ENCODE data around the gene SLC6A13. TPM values are rescaled to one million over a fixed set of nuclear protein-coding genes. Genes with fewer than 3 reads are reported as not detected.
"Not testable (repeated sequence)": the region's sequence is repeated elsewhere in the genome, so short reads cannot be mapped to it uniquely, and the experiment has no call there.

The SLC6A13 gene
- total RNA-seq, 1 donor from 2014 or later = 0.91 TPM

DNA sequence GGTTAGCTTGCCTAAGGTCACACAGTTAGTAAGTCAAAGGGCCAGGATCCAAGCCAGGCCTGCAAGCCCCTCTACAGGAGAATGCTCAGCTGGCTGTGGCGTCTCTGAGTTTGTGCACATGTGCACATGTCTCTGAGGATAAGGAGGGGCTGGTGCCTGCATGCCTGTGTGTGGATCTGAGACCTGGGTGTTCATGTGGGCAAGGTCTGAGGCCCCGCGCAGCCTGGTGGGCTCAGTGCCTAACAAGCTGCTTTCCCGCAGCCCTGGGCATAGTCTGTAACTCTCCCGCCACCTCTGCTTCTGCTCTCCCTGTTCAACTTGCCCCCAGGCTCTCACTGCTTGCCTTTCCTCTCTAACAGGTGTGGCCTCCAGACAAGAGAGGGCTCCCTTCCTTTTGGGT is 44.4 kb downstream of the SLC6A13 start:
- no peak overlapping the region for H3K4me3 Mint-ChIP-seq (ENCODE audit: unreplicated experiment)
- peaks cover 15% of the 10 kb centered on the region for H3K4me1 Mint-ChIP-seq (ENCODE audit: low read depth, unreplicated experiment)
- peaks cover 12% of the 10 kb centered on the region for H3K9me3 Mint-ChIP-seq (ENCODE audit: unreplicated experiment)
- TF ChIP-seq, protein P1, sequence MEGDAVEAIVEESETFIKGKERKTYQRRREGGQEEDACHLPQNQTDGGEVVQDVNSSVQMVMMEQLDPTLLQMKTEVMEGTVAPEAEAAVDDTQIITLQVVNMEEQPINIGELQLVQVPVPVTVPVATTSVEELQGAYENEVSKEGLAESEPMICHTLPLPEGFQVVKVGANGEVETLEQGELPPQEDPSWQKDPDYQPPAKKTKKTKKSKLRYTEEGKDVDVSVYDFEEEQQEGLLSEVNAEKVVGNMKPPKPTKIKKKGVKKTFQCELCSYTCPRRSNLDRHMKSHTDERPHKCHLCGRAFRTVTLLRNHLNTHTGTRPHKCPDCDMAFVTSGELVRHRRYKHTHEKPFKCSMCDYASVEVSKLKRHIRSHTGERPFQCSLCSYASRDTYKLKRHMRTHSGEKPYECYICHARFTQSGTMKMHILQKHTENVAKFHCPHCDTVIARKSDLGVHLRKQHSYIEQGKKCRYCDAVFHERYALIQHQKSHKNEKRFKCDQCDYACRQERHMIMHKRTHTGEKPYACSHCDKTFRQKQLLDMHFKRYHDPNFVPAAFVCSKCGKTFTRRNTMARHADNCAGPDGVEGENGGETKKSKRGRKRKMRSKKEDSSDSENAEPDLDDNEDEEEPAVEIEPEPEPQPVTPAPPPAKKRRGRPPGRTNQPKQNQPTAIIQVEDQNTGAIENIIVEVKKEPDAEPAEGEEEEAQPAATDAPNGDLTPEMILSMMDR (IDR thresholded peaks at IDR 0.05; ENCODE audit: partially characterized antibody, unreplicated experiment) = no peak
- H3K27me3 Mint-ChIP-seq (ENCODE audit: unreplicated experiment) = peaks cover 7% of the 10 kb centered on the region
- DNase-seq = no peak
- peaks cover 4% of the 10 kb centered on the region for H3K36me3 Mint-ChIP-seq (ENCODE audit: unreplicated experiment)
- no peak overlapping the region for H3K27ac Mint-ChIP-seq (ENCODE audit: unreplicated experiment)

DNA sequence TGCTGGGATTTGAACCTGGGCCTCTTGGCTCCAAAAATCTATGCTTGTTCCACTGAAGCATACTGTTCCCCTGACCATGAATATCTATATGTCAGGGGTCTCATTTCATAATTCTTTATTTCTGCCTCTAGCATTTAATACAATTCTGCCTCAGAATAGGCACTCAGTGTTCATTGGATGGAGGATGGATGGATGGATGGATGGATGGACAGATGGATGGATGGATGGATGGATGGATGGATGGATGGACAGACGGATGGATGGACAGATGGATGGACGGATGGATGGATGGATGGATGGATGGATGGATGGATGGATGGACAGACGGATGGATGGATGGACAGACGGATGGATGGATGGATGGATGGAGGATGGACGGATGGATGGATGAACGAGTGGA is 45.6 kb downstream of the SLC6A13 start:
- H3K27me3 Mint-ChIP-seq (ENCODE audit: unreplicated experiment); H3K27ac Mint-ChIP-seq (ENCODE audit: unreplicated experiment); H3K36me3 Mint-ChIP-seq (ENCODE audit: unreplicated experiment); DNase-seq: not testable (repeated sequence)
- Mint-ChIP-seq H3K4me1 (ENCODE audit: low read depth, unreplicated experiment) (peaks cover 20% of the 10 kb centered on the region), H3K4me3 (ENCODE audit: unreplicated experiment) (peak overlapping the region; percentile 14), H3K9me3 (ENCODE audit: unreplicated experiment) (peaks cover 11% of the 10 kb centered on the region)

DNA sequence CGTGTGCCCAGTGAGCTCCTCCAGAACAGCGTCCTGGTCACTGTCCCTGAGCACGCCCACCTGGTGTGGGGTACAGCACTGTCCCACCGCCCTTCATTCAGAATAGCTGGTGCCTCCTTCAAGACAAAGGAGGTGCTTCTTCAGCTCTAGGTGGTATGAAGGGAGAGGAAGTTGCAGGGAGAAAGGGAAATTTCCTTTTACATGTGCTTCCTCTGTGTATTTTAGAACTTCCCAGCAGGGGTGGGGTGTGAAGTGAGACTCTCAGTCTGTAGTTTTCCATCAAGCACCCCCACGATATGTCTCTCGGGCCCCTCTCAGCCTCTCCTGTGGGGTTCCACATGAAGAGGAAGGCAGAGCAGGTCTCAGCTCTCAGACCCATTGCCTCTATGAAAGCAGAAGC is 47.5 kb downstream of the SLC6A13 start:
- TF ChIP-seq, protein P1 (IDR thresholded peaks at IDR 0.05; ENCODE audit: partially characterized antibody, unreplicated experiment) = no peak
- no peak for DNase-seq
- H3K9me3 Mint-ChIP-seq (ENCODE audit: unreplicated experiment) = peaks cover 9% of the 10 kb centered on the region
- H3K27me3 Mint-ChIP-seq (ENCODE audit: unreplicated experiment) = peaks cover 12% of the 10 kb centered on the region
- H3K4me1 Mint-ChIP-seq (ENCODE audit: low read depth, unreplicated experiment) = peaks cover 25% of the 10 kb centered on the region
- peaks cover 4% of the 10 kb centered on the region for H3K36me3 Mint-ChIP-seq (ENCODE audit: unreplicated experiment)
- H3K4me3 Mint-ChIP-seq (ENCODE audit: unreplicated experiment) = no peak overlapping the region
- H3K27ac Mint-ChIP-seq (ENCODE audit: unreplicated experiment) = no peak overlapping the region

DNA sequence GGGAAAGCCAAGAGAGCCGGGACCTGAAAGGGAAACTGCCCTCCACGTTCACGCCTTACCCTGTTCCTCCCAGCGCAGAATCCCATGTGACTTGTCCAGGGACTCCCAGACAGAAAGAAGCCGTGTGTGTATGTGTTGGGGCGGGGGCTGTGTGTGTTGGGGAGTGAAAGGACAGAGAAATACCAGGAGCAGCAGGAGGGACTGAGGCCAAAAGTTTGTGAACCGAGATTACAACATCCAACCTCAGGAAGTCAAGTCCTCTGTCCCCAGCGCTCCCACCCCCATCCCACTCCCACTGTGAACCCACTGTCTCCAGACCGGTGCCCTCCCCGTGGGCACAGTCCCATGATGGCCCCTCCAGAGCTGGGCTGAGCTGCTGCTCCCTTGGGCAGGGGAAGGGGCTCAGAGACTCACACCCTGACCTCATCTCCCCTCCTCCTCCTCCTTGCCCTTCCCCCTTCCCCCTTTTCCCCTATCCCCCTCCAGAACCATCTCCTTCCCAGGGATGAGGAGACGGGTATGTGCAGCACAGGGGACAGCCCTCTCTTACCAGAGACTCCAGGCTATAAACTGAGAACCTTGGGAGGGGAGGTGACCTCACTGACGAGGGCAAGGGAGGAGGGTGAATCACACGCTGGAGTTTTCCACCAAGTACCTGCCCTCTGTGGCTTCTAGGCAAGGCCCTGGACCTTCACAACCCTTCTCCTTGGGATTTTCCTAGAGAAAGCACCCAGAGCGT is 48.5 kb downstream of the SLC6A13 start, which contains the start of gene SLC6A12:
SLC6A12 (minus strand) TSS at position 155 of the 739 bp plus-strand sequence. CDS start 4,171 bp downstream, outside the sequence.
- Mint-ChIP-seq H3K4me1 (ENCODE audit: low read depth, unreplicated experiment) (peaks cover 20% of the 10 kb centered on the region), H3K27ac (ENCODE audit: unreplicated experiment) (no peak within 1 kb of the TSS), H3K36me3 (ENCODE audit: unreplicated experiment) (peaks cover 8% of the 10 kb centered on the region), H3K4me3 (ENCODE audit: unreplicated experiment) (no peak within 1 kb of the TSS), H3K9me3 (ENCODE audit: unreplicated experiment) (peaks cover 10% of the 10 kb centered on the region), H3K27me3 (ENCODE audit: unreplicated experiment) (peaks cover 12% of the 10 kb centered on the region)
- TF ChIP-seq, protein P1 (IDR thresholded peaks at IDR 0.05; ENCODE audit: partially characterized antibody, unreplicated experiment) = no peak
- DNase-seq = no peak

DNA sequence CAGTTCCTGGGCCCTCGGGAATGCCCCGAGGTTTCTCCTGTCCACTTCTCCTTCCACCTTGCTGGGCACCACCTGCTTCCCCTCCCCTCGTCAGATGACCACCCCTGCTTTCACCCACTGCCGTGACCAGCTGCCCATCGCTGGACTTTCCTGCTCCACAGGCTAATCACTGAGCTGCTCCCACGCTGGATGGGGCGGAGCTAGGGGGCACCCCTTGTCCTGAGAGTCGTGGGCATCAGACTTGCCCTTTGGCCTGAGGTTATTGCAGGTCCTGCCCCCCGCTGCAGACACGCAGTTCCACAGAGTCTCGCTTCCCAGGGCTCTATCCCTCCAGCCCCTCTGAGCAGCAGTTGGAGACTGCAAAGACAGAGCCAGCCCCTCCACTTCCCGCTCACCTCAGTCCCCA is 49.1 kb downstream of the SLC6A13 start:
- DNase-seq = no peak

More for the DNA sequence above, 49.1 kb downstream of the SLC6A13 start:
- TF ChIP-seq, protein P1 (IDR thresholded peaks at IDR 0.05; ENCODE audit: partially characterized antibody, unreplicated experiment) = no peak
- peaks cover 12% of the 10 kb centered on the region for H3K27me3 Mint-ChIP-seq (ENCODE audit: unreplicated experiment)
- H3K36me3 Mint-ChIP-seq (ENCODE audit: unreplicated experiment) = peaks cover 8% of the 10 kb centered on the region
- no peak overlapping the region for H3K4me3 Mint-ChIP-seq (ENCODE audit: unreplicated experiment)
- no peak overlapping the region for H3K27ac Mint-ChIP-seq (ENCODE audit: unreplicated experiment)
- H3K9me3 Mint-ChIP-seq (ENCODE audit: unreplicated experiment) = peaks cover 14% of the 10 kb centered on the region
- H3K4me1 Mint-ChIP-seq (ENCODE audit: low read depth, unreplicated experiment) = peaks cover 19% of the 10 kb centered on the region

All from glutamatergic neuron (in vitro differentiated cells).